Hypothalamus (tissue), 51 donors: ENCODE data around the gene DSG2.

ENCODE experiments used
- DNase-seq, 51 donors: peaks; one replicate each; lab custom pipeline; 2025; lab: John Stamatoyannopoulos, UW

DSG2 gene

GRCh38 chr18:31551883-31552282 lies 53.9 kb downstream of the DSG2 start:
- DNase-seq, result no peak

- DNase-seq, result no peak
Measured at GRCh38 chr18:31553800-31554199, 55.8 kb downstream of the DSG2 start.

- no peak for DNase-seq
Measured at GRCh38 chr18:31554776-31555175, 56.8 kb downstream of the DSG2 start.

- peak in 20 of 51 donors; percentile 1 to 65 (median 6) for DNase-seq
Measured at GRCh38 chr18:31555971-31556747, 58.2 kb downstream of the DSG2 start.

- DNase-seq, result no peak
Measured at GRCh38 chr18:31557446-31557845, 59.5 kb downstream of the DSG2 start.

GRCh38 chr18:31558567-31558966 lies 60.6 kb downstream of the DSG2 start:
- no peak for DNase-seq

GRCh38 chr18:31562726-31563125 lies 64.7 kb downstream of the DSG2 start:
- DNase-seq, result no peak

- no peak for DNase-seq
Measured at GRCh38 chr18:31563778-31564177, 65.8 kb downstream of the DSG2 start.

- no peak for DNase-seq
Measured at GRCh38 chr18:31565345-31565744, 67.4 kb downstream of the DSG2 start.

- no peak for DNase-seq
Measured at GRCh38 chr18:31565782-31566512, 68.0 kb downstream of the DSG2 start.

- no peak for DNase-seq
Measured at GRCh38 chr18:31566576-31567306, 68.8 kb downstream of the DSG2 start.

- DNase-seq, result no peak
Measured at GRCh38 chr18:31572368-31572767, 74.4 kb downstream of the DSG2 start.

- no peak for DNase-seq
Measured at GRCh38 chr18:31573051-31573450, 75.1 kb downstream of the DSG2 start.

GRCh38 chr18:31574359-31574758 lies 76.4 kb downstream of the DSG2 start:
- no peak for DNase-seq

GRCh38 chr18:31575515-31576257 lies 77.7 kb downstream of the DSG2 start:
- no peak for DNase-seq

- no peak for DNase-seq
Measured at GRCh38 chr18:31576670-31577069, 78.7 kb downstream of the DSG2 start.

GRCh38 chr18:31577195-31577594 lies 79.2 kb downstream of the DSG2 start:
- no peak for DNase-seq

- DNase-seq, result no peak
Measured at GRCh38 chr18:31578126-31578525, 80.1 kb downstream of the DSG2 start.

- DNase-seq, result no peak
Measured at GRCh38 chr18:31579375-31579774, 81.4 kb downstream of the DSG2 start.

GRCh38 chr18:31581498-31582197 lies 83.7 kb downstream of the DSG2 start:
- no peak for DNase-seq
